Measurements from ENCODE around the gene POR.
"Not testable (repeated sequence)": the region's sequence is repeated elsewhere in the genome, so short reads cannot be mapped to it uniquely, and the experiment has no call there.

The POR gene

DNA sequence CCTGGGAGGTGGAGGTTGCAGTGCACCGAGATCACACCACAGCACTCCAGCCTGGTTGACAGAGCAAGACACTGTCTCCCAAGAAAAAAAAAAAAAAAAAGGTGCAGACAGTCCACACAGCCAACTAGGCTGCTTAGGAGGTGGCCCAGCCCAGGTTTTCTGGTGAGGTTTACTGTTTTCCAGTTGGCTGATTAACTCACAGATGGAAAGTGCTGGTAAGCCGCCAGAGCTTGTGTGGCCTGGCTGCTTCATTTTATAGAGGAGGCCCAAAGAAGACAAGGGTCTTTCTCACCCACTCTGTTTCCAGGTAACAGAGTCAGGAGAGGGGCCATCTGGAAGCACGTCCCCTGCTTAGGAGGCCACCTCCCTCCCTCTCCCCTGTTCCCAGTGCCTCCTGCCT, 29.9 kb upstream of the POR start:
- DNase-seq (ENCODE audit: low spot score): no peak

DNA sequence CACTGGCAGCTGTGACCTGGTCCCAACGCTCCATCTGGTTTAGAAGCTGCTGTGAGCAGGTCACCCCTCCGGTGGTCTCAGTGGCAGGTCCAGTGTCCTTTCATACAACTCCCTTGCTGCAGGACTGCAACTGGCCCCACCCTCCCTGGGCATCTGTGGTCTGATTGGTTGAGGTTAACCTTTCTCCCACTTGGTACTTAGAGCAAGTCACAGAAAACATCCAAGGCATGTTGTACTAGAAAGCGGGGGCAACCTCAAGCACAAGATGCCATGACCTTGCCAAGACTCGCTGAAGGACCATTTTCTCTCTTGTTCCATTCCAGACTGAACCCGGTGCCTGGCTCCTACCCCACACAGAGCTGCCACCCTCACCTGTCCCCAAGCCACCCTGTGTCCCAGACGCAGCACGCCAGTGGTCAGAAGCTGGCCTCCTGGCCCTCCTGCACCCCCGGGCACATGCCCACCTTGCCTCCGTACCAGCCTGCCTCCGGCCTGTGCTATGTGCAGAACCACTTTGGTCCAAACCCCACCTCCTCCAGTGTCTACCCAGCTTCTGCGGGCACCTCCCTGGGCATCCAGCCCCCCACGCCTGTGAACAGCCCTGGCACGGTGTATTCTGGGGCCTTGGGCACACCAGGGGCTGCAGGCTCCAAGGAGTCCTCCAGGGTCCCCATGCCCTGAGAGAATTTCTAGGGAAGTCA, 27.1 kb upstream of the POR start:
- no peak for DNase-seq (ENCODE audit: low spot score)

DNA sequence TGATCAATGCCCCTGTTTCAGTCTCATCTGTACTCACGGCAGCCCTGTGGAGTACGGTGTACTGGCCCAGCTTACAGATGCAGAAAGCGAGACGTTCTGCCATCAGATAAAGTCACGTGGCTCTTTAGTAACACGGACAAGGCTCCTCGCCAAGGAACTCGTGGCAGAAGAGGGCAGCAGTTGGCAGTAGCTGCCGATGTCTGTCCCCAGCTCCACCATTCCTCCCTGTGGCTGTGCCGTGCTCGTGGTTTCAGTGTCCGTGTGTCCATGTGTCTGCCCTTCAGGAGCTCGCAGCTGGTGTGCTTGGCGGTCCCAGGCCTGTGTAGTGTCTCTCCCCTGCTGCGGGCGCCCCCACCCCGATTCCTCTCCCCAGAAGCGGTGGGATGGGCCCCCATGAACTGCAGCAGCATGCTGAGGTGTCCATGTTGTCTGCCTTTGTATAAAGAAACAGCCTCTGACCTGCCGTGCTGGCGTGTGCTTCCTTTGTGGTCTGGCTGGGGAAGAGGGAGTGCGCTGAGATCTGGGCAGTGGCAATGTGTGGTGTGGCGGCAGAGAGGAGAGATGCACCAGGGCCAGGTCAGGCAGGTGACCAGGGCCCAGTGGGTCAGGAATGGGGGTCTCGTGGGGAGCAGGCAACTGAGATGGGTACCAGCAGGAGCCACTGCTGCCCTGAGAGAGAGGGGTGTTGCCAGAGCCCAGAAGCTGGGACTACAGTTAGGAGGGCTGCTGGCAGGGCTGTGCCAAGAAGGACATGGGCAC, 26.3 kb upstream of the POR start:
- DNase-seq (ENCODE audit: low spot score): no peak

DNA sequence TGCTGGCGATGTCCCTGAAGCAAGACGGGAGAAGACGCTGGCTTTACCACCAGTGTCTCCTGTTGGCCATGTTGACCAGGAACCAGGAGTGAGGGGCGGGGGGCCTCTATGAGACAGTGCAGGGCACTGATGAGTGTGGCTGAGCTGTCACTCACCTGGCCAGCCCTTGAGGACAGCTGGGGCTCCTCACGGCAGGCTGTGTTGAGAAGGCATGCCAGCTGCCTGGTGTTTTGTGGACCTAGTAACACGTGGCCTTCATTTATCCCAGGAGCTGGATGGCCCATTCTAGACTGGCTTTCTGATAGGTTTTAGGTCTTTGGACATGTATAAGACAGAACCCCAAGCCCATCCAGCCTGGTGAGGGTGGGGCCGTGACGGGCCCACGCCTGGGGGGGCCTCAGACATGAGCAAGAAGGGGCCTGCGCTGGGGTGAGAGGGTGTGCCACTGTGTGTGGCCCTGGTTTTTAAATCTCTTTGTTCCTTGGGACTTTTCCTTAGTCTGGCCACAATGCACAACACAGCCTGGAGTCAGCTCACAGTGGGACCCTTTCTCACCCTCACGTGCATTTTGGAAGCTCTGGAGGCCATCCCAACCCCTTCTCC, 25.6 kb upstream of the POR start:
- DNase-seq (ENCODE audit: low spot score): no peak

DNA sequence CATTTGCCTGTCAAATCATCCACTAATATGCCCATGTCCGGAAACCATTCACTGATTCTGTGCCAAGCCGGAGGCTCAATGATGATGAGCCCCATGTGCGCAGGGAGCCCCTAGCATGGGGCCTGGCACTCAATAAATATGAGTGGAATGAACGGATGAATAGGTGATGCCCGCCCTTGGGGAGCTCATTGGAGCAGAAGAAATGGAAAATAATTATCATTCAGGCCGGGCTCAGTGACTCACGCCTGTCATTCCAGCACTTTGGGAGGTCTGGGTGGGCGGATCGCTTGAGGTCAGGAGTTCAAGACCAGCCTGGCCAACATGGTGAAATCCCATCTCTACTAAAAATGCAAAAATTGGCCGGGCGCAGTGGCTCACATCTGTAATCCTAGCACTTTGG, 25.1 kb upstream of the POR start:
- DNase-seq (ENCODE audit: low spot score): peak; percentile 48

DNA sequence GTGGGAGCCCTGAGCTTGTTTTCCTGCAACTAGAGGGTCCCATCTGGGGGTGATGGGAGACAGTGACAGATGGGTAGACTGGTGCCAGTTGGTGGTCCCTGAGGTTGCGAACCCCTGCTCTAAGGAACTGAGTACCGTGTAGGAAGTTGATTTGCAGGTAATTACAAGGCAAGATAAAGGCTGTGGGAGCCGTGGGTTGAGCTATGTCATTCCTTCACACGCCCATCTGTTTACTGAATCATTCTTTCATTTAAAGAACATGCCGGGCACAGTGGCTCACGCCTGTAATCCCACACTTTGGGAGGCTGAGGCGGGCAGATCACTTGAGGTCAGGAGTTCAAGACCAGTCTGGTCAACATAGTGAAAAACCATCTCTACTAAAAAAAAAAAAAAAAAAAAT, 23.7 kb upstream of the POR start:
- not testable (repeated sequence) for DNase-seq (ENCODE audit: low spot score)

DNA sequence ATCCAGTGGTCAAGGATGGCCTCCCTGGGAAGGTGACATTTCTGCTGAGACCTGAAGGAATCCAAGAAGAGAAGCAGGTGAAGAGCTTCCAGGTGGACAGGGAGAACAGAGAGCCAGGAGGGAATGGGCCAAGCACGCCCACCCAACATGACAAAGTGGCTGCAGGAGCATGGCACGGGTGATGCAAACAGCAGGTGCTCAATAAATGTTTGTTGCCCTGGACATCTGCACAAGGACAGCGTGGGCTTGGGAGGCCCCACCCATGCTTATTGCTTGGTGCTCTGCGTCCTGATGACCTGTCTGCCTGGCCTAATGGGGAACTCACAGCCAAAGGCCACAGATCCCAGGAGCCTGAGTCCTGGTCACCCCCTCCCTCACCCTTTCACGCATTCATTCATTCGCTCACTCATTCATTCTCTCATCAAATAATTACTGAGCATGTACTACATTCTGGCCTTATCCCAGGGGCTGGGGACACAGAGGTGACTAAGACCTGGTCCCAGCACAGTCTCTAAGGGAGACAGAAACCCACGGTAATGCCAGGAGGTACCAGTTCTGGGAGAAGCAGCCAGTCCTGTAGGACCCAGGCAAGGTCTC, 23.0 kb upstream of the POR start:
- DNase-seq (ENCODE audit: low spot score): no peak

DNA sequence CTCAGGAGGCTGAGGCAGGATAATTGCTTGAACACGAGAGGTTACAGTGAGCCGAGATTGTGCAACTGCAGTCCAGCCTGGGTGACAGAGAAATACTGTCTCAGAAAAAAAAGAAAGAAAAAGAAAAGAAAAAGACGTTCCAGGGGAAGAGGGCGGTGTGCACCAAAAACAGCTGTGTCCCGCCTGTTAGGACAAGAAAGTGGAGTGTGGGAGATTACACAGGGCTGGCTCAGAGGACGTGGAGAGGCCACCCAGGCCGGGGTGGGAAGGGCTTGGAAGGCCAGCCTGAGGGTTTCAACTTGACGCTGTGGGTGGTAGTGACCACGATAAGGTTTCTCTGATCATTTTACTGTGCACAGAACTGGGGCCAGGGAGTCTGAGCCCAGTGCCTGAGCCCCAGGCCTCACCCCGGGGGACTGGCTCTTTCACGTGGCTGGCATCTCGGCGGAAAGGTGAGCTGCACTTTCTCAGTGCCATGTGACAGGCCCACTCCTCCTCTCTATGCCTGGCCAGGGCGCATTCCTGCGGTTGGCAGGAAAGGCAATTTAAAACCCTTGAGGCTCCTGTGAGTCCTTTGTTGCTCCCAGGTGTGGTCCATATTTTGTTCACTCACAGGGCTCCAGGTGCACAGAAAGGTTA, 22.2 kb upstream of the POR start:
- peak; percentile 51 for DNase-seq (ENCODE audit: low spot score)

DNA sequence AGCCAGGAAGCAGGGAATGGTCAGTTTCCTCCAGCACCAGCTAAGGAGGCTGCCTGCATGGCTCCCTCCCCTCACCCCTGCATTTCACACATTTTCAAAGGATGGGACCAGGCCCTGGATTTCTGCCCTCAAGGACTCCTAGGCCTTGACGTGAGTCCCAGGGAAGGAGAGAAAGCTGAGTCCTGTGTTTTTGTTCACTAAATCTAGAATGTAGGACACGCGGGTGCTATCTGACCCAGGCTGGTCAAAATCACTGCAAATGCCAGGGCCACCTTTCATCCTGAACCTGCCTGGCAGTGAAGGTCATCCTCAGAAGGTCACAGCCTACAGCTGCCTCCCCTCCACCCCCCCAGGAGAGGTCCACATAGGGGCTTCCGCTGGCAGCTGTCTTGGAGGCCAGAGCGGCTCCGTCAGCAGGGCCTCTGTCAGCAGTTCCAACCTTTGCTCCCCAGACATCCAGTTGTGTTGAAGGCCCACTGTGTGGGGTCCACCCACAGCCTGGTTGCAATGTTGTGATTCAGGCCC, 18.1 kb upstream of the POR start:
- no peak for DNase-seq (ENCODE audit: low spot score)

DNA sequence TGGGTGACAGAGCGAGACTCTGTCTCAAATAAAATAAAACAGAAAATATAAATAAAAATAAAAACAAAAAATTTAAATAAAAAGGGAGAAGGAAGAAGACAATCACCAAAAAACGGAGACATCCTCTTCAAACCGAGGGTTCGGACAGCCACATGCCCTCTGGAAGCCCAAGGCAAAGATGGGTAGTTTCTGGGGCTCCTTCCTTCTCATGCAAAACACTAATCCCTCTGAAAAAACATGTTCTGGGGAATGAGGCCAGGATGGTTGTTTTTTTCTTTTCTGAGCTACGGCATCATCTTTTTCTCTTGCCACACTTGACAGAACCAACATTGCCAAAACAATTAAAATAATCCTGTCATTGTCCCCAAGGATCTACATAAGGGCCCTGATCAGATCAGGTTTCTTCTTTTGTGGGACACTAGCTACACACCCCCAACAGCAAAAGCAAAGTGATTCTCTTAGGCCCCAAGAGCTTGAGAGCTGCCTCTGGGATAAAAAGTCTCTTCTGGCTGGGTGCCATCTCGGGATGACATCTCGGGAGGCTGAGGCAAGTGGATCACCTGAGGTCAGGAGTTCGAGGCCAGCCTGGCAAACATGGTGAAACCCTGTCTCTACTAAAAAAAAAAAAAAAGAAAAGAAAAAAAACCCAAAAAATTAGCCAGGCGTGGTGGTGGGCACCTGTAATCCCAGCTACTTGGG, 14.2 kb upstream of the POR start:
- DNase-seq (ENCODE audit: low spot score): no peak

DNA sequence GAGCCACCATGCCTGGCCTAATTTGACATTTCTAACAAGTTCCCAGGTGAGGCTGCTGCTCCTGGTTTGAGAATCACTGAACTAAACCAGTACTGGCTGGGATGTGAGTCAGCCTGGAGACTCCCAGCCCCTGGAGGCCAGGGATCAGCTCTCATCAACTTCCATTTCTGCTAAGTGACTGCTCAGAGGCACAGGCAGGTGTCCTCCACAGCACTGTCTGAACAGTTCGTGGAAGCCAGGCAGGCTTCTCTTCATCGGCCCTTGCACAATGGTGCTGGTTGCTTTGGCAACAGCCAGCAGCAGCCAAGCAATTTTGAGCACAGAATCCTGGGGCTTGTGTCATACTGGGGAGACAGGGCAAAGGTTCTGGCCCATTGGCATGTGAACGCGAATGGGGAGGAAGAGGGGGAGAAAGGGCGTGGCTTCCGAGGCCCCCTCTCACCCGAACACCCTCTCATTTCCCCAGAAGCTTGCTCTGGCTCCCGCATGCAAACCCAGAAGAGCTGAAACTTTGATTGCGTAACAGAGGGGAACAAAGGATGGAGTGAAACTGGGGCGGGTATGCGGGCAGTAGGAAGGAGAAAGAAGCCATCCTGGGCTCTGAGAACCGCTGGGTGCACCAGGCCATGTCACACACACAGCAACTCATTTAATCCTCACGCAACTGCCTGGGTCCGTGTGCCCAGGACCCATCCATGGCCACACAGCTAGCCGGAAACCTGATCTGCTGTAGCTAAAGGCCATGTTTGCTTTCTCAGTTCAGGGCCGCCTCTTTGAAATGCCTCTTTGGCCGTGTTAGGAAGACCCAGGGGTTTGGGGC, 9.0 kb upstream of the POR start:
- peak; percentile 83 for DNase-seq (ENCODE audit: low spot score)

DNA sequence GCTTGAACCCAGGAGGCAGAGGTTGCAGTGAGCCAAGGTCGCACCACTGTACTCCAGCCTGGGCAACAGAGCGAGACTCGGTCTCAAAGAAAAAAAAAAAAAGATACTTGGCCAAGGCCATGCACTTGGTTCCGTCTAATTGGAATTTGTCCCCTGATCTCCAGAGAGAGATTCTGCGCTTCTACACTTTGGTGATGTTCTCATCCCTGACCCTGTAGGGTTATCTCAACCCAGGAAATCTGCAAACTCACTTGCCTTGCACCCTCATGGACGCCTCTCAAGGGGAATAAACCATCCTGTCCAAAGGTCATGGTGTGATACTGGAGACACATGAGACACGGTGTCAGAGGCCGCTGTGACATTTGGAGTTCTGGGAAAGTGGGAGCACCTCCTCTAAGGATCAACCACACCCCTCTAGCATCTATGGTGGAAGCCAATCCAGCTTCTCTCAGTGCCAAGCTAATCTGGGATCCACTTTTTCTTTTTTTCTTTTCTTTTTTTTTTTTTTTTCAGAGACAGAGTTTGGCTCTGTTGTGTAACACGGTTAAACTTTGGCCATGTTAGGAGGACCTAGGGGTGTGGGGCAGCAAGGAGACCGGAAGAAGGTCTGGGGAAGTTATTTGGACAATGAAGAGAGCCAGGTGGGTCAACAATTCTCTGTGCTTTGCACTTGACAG, 7.8 kb upstream of the POR start:
- DNase-seq (ENCODE audit: low spot score): no peak

DNA sequence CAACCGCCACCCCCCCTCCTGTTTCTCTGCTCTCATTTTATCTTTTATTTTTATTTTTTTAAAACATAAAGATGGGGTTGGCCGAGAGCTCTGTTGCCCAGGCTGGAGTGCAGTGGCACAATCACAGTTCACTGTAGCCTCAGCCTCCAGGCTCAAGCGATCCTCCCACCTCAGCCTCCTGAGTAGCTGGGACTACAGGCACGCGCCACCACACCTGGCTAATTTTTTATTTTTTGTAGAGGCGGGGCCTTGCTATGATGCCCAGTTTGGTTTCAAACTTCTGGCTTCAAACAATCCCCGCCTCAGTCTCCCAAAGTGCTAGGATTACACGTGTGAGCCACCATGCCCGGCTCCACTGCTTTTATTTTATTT, 7.3 kb upstream of the POR start:
- DNase-seq (ENCODE audit: low spot score): not testable (repeated sequence)

DNA sequence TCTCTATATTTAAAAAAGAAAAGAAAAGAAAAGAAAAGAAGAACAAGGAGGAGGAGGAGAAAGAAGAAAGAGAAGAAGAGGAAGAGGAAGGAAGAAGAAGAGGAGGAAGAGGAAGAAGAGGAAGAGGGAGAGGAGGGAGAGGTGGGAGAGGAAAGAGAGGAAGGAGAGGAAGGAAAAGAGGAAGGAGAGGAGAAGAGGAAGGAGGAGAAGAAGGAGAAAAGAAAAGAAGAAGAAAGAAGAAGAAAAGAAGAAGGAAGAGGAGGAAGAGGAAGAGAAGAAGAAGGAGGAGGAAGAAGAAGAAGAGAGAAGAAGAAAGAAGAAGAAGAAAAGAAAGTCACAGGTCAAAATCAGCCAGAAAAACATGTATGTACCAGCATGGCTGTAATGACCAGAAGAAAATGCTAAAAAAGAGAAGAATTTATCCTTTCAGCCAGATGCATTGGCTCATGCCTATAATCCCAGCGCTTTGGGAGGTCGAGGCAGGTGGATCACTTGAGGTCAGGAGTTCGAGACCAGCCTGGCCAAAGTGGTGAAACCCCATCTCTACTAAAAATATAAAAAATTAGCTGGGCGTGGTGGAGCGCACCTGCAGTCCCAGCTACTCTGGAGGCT, 5.3 kb upstream of the POR start:
- DNase-seq (ENCODE audit: low spot score): no peak

DNA sequence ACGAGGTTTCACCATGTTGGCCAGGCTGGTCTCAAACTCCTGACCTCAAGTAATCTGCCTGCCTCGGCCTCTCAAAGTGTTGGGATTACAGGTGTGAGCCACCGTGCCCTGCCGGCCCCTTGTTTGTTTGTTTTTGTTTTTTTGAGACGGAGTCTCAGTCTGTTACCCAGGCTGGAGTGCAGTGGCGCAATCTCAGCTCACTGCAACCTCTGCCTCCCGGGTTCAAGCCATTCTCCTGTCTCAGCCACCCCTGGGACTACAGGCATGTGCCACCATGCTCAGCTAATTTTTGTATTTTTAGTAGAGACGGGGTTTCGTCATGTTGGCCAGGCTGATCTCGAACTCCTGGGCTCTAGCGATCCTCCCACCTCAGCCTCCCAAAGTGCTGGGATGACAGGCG, 3.8 kb upstream of the POR start:
- not testable (repeated sequence) for DNase-seq (ENCODE audit: low spot score)

DNA sequence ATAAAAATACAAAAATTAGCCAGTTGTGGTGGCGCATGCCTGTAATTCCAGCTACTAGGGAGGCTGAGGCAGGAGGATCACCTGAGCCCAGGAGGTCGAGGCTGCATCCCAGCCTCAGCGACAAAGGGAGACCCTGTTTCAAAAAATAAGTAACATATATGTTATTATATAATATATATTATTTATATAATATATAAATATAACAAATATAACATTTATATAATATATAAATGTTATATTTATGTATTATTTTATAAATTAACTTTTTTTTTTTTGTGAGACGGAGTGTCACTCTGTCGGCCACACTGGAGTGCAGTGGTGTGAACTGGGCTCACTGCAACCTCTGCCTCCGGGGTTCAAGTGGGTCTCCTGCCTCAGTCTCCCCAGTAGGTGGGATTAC, 1.5 kb upstream of the POR start:
- DNase-seq (ENCODE audit: low spot score): no peak

DNA sequence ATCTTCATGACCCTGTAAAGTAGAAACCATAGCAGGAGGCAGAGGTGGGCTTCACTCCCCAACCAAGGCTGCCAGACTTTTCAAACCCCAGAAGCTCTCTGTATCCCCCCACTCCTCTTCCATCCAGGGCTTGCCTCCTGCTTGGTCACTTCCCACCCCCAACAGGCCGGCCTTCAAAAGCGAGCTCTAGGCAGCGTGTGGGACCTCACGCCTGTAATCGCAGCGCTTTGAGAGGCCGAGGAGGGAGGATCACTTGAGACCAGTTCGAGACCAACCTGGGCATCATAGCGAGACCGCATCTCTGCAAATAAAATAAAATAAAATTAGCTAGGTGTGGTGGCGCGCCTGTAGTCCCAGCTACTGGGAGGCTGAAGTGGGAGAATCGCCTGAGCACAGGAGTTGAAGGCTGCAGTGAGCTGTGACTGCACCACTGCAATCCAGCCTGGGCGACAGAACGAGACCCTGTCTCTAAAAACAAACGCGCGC, 743 bp upstream of the POR start:
- no peak for DNase-seq (ENCODE audit: low spot score)

DNA sequence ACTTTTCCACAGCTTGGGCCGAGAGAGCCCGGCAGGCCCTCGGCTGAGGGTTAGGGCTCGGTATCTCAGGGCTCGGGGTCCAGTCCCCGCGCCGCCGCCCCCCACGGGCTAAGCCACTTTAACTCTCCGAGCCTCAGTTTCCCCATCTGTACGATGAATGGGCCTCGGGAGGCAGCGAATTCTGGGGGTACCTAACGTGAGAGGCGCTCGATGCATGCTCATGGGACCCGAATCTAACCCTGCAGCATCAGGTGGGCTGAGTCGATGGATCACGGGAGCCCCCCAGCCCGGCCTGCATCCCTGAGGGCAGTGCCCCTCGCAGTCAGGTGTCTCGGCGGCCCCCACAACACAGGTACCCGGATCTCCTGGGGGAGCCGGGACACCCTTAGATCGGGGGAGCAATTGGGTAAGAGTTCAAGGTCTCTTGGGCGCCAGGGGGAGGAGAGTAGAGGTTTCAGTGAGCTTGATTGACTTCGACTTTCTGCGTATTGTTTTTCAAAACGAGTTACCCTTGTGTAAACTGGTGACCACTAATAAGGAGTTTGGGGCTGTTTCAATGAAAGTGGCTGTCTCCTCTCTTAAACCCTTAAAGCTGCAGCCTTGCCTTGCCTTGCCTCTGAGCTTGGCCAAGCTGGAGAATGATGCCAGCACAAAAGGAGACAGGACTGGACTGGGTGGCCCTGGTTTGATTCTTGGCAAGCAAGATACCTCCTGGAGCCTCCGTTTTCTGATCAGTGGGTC, 631 bp downstream of the POR start:
- DNase-seq (ENCODE audit: low spot score): peak; percentile 25

DNA sequence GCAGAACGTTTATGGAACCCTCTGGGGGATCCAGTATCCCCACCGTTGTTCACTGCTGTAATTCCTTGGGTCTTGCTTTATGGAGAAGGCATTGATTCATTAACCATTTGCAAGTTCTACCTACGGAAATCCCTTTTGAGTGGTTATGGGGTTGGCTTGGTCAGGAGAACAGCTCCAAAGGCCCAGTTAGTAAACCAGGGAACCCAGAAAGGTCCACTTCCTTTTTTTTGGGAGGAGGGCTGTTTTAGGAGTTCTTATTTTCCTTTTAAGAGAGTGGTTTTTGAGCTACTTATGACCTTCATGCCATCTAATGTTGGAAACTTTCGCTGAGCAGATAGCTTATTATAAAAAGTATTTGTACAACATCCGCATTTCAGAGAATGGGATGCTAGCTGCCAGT, 1.3 kb downstream of the POR start:
- DNase-seq (ENCODE audit: low spot score): no peak

All from AG08395 (cell line).